Measurements from ENCODE around the gene ALPK3.

The ALPK3 gene

DNA sequence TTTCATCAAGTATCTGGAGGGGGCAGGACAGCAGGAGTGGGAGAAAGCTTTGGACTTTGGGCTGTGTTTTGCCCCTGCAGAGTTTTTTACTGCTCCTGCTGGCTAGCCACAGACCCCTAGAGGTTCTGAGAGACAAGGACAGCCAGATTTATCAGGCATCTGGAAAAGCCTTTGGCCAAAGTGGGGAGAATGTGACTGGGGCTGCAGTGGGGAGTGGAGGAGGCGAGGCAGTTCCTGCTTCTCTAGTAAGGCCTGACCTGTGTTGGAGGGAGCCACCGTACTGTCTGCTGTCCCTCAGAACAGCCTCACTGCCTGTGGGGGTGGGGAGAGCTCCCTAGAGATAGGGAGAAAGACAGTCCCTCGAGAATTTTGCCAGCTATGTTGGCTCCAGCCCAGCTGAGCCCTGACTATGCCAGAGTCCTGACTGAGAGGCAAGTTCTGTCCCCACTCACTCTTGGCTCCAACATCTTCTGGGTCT, 2.2 kb downstream of the ALPK3 start:
- no peak overlapping the region for H3K4me3 ChIP-seq (ENCODE audit: control insufficient read depth, low read depth, low read length)
- no peak for DNase-seq (ENCODE audit: low read depth)
- TF ChIP-seq CTCF (IDR thresholded peaks at IDR 0.05; ENCODE audit: control insufficient read depth, insufficient read depth, low read depth, low read length, missing control alignments), result no peak

DNA sequence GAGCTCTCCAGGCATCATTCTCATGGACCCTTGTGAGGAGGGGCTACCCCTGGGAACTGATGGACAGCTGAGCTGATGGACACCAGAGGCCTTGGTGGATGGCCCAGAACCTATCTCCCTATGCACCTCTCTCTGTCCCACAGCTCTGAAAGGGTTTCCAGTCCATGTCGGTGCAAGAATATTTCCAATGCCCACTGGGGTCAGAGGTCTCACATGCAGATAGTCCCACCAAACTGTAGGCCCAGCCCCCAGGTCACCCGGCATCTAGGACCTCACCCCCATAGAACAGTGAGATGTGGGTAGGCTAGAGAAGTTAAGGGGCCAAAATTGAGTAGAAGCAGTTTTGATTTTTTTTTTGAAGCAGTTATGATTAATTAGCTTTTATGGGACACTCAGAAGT, 2.6 kb downstream of the ALPK3 start:
- no peak for DNase-seq (ENCODE audit: low read depth)
- TF ChIP-seq CTCF (IDR thresholded peaks at IDR 0.05; ENCODE audit: control insufficient read depth, insufficient read depth, low read depth, low read length, missing control alignments), result no peak
- H3K4me3 ChIP-seq (ENCODE audit: control insufficient read depth, low read depth, low read length), result no peak overlapping the region

GRCh38 chr15:84821501-84822021, 4.4 kb downstream of the ALPK3 start:
- no peak for TF ChIP-seq CTCF (IDR thresholded peaks at IDR 0.05; ENCODE audit: control insufficient read depth, insufficient read depth, low read depth, low read length, missing control alignments)
- DNase-seq (ENCODE audit: low read depth), result no peak

DNA sequence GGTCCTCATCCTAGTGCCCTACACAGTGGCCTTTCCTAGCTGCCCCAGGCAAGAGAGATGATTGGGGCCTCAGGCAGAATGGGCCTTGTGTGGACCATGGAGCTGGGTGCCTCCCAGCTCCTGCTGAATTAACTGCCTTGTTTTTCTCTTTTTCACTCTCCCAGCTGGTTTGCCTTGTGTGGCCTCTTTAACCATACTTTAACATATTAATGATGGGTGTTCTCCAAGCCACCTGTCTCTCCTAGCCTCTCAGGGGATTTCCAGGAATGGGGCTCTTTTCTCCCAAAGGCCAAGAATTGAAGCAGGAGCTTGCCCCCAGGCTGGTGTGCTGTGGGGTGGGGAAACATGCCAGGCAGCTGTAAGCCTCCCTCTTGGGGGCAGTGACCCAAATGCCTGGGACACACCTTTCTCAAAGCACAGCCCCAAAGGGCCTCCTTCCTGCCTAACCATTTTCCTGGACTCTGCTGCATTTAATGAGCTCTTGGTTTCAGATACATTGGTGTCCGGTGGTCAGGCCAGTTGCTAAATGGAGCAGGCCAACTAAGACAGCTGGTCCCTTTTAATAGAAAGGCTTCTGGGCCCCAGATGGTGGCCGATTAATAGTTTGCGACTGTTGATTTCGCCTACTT, 5.6 kb downstream of the ALPK3 start:
- no peak for TF ChIP-seq CTCF (IDR thresholded peaks at IDR 0.05; ENCODE audit: control insufficient read depth, insufficient read depth, low read depth, low read length, missing control alignments)
- DNase-seq (ENCODE audit: low read depth), result no peak
- no peak overlapping the region for H3K4me3 ChIP-seq (ENCODE audit: control insufficient read depth, low read depth, low read length)

More at GRCh38 chr15:84821501-84822021, 4.4 kb downstream of the ALPK3 start:
- H3K4me3 ChIP-seq (ENCODE audit: control insufficient read depth, low read depth, low read length), result no peak overlapping the region

GRCh38 chr15:84823282-84823878, 6.2 kb downstream of the ALPK3 start:
- DNase-seq (ENCODE audit: low read depth), result no peak
- no peak overlapping the region for H3K4me3 ChIP-seq (ENCODE audit: control insufficient read depth, low read depth, low read length)
- no peak for TF ChIP-seq CTCF (IDR thresholded peaks at IDR 0.05; ENCODE audit: control insufficient read depth, insufficient read depth, low read depth, low read length, missing control alignments)

- no peak for DNase-seq (ENCODE audit: low read depth)
- H3K4me3 ChIP-seq (ENCODE audit: control insufficient read depth, low read depth, low read length), result no peak overlapping the region
- no peak for TF ChIP-seq CTCF (IDR thresholded peaks at IDR 0.05; ENCODE audit: control insufficient read depth, insufficient read depth, low read depth, low read length, missing control alignments)
Observed at GRCh38 chr15:84824260-84825007, 7.3 kb downstream of the ALPK3 start.

Measured in AG09309 (cell line).